AG04449 (cell line): ENCODE results near the gene CPNE8.

ENCODE experiments used
- CTCF ChIA-PET: fragments of 350-600 bp; formaldehyde crosslinking; extraction: SDS; loops from one replicate; lab custom pipeline; 2021; ENCODE audit warnings: antibody characterized with exemption; lab: Yijun Ruan, JAX
- POLR2A ChIA-PET: fragments of 400-600, 350-600 bp; formaldehyde crosslinking; extraction: SDS; loops from one replicate; lab custom pipeline; 2020; ENCODE audit warnings: antibody characterized with exemption, inconsistent platforms; lab: Yijun Ruan, JAX
- DNase-seq: peaks from one replicate; pipeline ENCODE4 v3.0.0-alpha.2; 2010; ENCODE audit warnings: low read depth, low spot score
- H3K4me3 ChIP-seq: 2 replicates; pipeline ENCODE4 v1.5.1; 2011; ENCODE audit warnings: low read depth, mild to moderate bottlenecking, control low read depth, low read length
- CTCF ChIP-seq: IDR thresholded peaks from one replicate; pipeline ENCODE4 v1.5.1; 2011; ENCODE audit warnings: mild to moderate bottlenecking, moderate library complexity, low read length, control low read depth, inconsistent platforms; ENCODE audit not compliant: insufficient read depth; ENCODE audit errors: missing control alignments

CPNE8 gene

GRCh38 chr12:38664661-38665269, 240.6 kb downstream of the CPNE8 start:
- no peak for DNase-seq
- no peak overlapping the region for H3K4me3 ChIP-seq
- ChIA-PET POLR2A (no interaction called here), CTCF (no interaction called here)
- no peak for TF ChIP-seq CTCF

- no peak for TF ChIP-seq CTCF
- ChIA-PET CTCF (no interaction called here), POLR2A (no interaction called here)
- no peak overlapping the region for H3K4me3 ChIP-seq
- no peak for DNase-seq
Observed at GRCh38 chr12:38662829-38663228, 242.6 kb downstream of the CPNE8 start.

- TF ChIP-seq CTCF: no peak
- CTCF ChIA-PET: no interaction called here
- no peak for DNase-seq
- H3K4me3 ChIP-seq: no peak overlapping the region
- POLR2A ChIA-PET: no interaction called here
Observed at GRCh38 chr12:38653650-38654049, 251.7 kb downstream of the CPNE8 start.

GRCh38 chr12:38648813-38649212, 256.6 kb downstream of the CPNE8 start:
- ChIA-PET POLR2A (no interaction called here), CTCF (no interaction called here)
- no peak for DNase-seq
- TF ChIP-seq CTCF: no peak
- H3K4me3 ChIP-seq: no peak overlapping the region

GRCh38 chr12:38646146-38646545, 259.2 kb downstream of the CPNE8 start:
- ChIA-PET CTCF (no interaction called here), POLR2A (no interaction called here)
- DNase-seq: no peak
- TF ChIP-seq CTCF: no peak
- no peak overlapping the region for H3K4me3 ChIP-seq

GRCh38 chr12:38639625-38640024, 265.8 kb downstream of the CPNE8 start:
- POLR2A ChIA-PET: no interaction called here
- no peak overlapping the region for H3K4me3 ChIP-seq
- CTCF ChIA-PET: no interaction called here
- DNase-seq: no peak
- no peak for TF ChIP-seq CTCF
